ENCODE data around the gene PTH2R. TPM values are rescaled to one million over a fixed set of nuclear protein-coding genes. Genes with fewer than 3 reads are reported as not detected.
"Not testable (repeated sequence)": the region's sequence is repeated elsewhere in the genome, so short reads cannot be mapped to it uniquely, and the experiment has no call there.

PTH2R gene
- total RNA-seq, 1 donor from 2014 or later, result not detected

GRCh38 chr2:208384637-208385036 is 22.0 kb upstream of the PTH2R start:
- no peaks in the 10 kb centered on the region for H3K36me3 Mint-ChIP-seq (ENCODE audit: low read depth)
- no peak for TF ChIP-seq CTCF (conservative IDR thresholded peaks at IDR 0.05)

GRCh38 chr2:208386541-208386940 is 20.1 kb upstream of the PTH2R start:
- no peak overlapping the region for H3K4me3 Mint-ChIP-seq
- no peak for TF ChIP-seq CTCF (conservative IDR thresholded peaks at IDR 0.05)
- peaks cover 6% of the 10 kb centered on the region for H3K9me3 Mint-ChIP-seq
- no peaks in the 10 kb centered on the region for H3K4me1 Mint-ChIP-seq
- DNase-seq (ENCODE audit: low read depth, low spot score), result no peak
- H3K27me3 Mint-ChIP-seq (ENCODE audit: low read depth), result peaks cover 3% of the 10 kb centered on the region
- H3K27ac Mint-ChIP-seq (ENCODE audit: unreplicated experiment), result no peak overlapping the region
- H3K36me3 Mint-ChIP-seq (ENCODE audit: low read depth), result no peaks in the 10 kb centered on the region

More at GRCh38 chr2:208384637-208385036, 22.0 kb upstream of the PTH2R start:
- H3K9me3 Mint-ChIP-seq, result peaks cover 4% of the 10 kb centered on the region
- DNase-seq (ENCODE audit: low read depth, low spot score), result no peak
- H3K27ac Mint-ChIP-seq (ENCODE audit: unreplicated experiment), result no peak overlapping the region
- no peaks in the 10 kb centered on the region for H3K4me1 Mint-ChIP-seq
- H3K27me3 Mint-ChIP-seq (ENCODE audit: low read depth), result peaks cover 3% of the 10 kb centered on the region
- no peak overlapping the region for H3K4me3 Mint-ChIP-seq

GRCh38 chr2:208389940-208390339 is 16.7 kb upstream of the PTH2R start:
- no peaks in the 10 kb centered on the region for H3K27me3 Mint-ChIP-seq (ENCODE audit: low read depth)
- DNase-seq (ENCODE audit: low read depth, low spot score), result no peak
- H3K27ac Mint-ChIP-seq (ENCODE audit: unreplicated experiment), result no peak overlapping the region
- H3K4me3 Mint-ChIP-seq, result no peak overlapping the region
- H3K4me1 Mint-ChIP-seq, result no peaks in the 10 kb centered on the region
- H3K36me3 Mint-ChIP-seq (ENCODE audit: low read depth), result peaks cover 4% of the 10 kb centered on the region
- peaks cover 16% of the 10 kb centered on the region for H3K9me3 Mint-ChIP-seq
- no peak for TF ChIP-seq CTCF (conservative IDR thresholded peaks at IDR 0.05)

- Mint-ChIP-seq H3K9me3 (peaks cover 21% of the 10 kb centered on the region), H3K27me3 (ENCODE audit: low read depth) (no peaks in the 10 kb centered on the region), H3K4me3 (no peak overlapping the region), H3K36me3 (ENCODE audit: low read depth) (peaks cover 10% of the 10 kb centered on the region), H3K4me1 (no peaks in the 10 kb centered on the region), H3K27ac (ENCODE audit: unreplicated experiment) (no peak overlapping the region)
- no peak for TF ChIP-seq CTCF (conservative IDR thresholded peaks at IDR 0.05)
- DNase-seq (ENCODE audit: low read depth, low spot score), result no peak
These were observed 14.3 kb upstream of the PTH2R start for GRCh38 chr2:208392300-208392699.

GRCh38 chr2:208396796-208397195 is 9.8 kb upstream of the PTH2R start:
- not testable (repeated sequence) for H3K27ac Mint-ChIP-seq (ENCODE audit: unreplicated experiment); DNase-seq (ENCODE audit: low read depth, low spot score); H3K4me3 Mint-ChIP-seq; H3K4me1 Mint-ChIP-seq
- Mint-ChIP-seq H3K36me3 (ENCODE audit: low read depth) (peaks cover 10% of the 10 kb centered on the region), H3K9me3 (peaks cover 14% of the 10 kb centered on the region), H3K27me3 (ENCODE audit: low read depth) (peaks cover 11% of the 10 kb centered on the region)

GRCh38 chr2:208399201-208399600 is 7.4 kb upstream of the PTH2R start:
- no peak overlapping the region for H3K27ac Mint-ChIP-seq (ENCODE audit: unreplicated experiment)
- no peak overlapping the region for H3K4me3 Mint-ChIP-seq
- peaks cover 5% of the 10 kb centered on the region for H3K9me3 Mint-ChIP-seq
- H3K27me3 Mint-ChIP-seq (ENCODE audit: low read depth), result peaks cover 24% of the 10 kb centered on the region
- DNase-seq (ENCODE audit: low read depth, low spot score), result no peak
- H3K4me1 Mint-ChIP-seq, result peaks cover 3% of the 10 kb centered on the region
- TF ChIP-seq CTCF (conservative IDR thresholded peaks at IDR 0.05), result no peak
- H3K36me3 Mint-ChIP-seq (ENCODE audit: low read depth), result peaks cover 6% of the 10 kb centered on the region

All from neural crest cell (in vitro differentiated cells).